ENCODE results near the gene FUT8.

Gene FUT8

DNA sequence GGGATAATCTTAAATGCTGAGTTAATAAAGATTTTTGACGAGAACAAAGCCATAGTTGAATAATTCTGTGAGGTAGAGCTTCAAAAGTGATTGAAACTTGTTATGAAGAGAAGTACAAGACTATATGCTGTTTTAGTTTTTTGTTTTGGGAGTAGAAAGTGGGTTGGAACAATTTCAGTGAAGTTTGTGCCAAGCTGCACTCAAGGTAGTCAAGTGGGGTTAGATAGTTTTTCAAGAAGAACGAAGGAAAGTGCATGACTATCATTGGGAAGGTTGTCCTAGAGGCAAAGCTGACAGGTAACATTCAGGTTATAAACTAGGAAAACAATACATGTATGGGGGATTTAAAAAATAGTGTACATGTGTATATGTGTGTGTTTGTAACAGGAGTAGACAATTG is 16.2 kb downstream of the FUT8 start:
- Histone ChIP-seq H3K14ac (ENCODE audit: low read length) (no peak overlapping the region), H3K27ac (replicated peaks; ENCODE audit: low read length) (no peak overlapping the region), H2AFZ (ENCODE audit: low read length) (no peak overlapping the region), H2BK5ac (ENCODE audit: low read length) (no peak overlapping the region), H3K79me1 (ENCODE audit: low read depth, low read length) (peaks cover 2% of the 10 kb centered on the region), H3K18ac (ENCODE audit: low read length) (no peak overlapping the region), H3K4me1 (ENCODE audit: control insufficient read depth in 2 of 2, insufficient read depth in 1 of 2, low read depth in 1 of 2, low read length in 2 of 2) (no peaks in the 10 kb centered on the region), H2BK15ac (ENCODE audit: low read length) (no peak overlapping the region), H4K91ac (ENCODE audit: low read depth, low read length, poor library complexity) (no peak overlapping the region), H2BK120ac (ENCODE audit: low read depth, low read length) (no peak overlapping the region), H3K4me3 (ENCODE audit: low read length in 2 of 2) (no peak overlapping the region), H2AK5ac (ENCODE audit: low read depth, low read length) (no peak overlapping the region), H3K4ac (ENCODE audit: low read length) (no peak overlapping the region), H3K23ac (ENCODE audit: low read depth, low read length, poor library complexity) (no peak overlapping the region), H3K27me3 (ENCODE audit: control insufficient read depth in 3 of 3, insufficient read depth in 3 of 3, low read depth in 1 of 3, low read length in 3 of 3) (no peaks in the 10 kb centered on the region), H2BK12ac (ENCODE audit: low read length) (no peak overlapping the region), H4K8ac (ENCODE audit: low read depth, low read length) (no peak overlapping the region), H3K9ac (ENCODE audit: low read depth, low read length, poor library complexity) (no peak overlapping the region), H3K4me2 (ENCODE audit: insufficient read depth, low read length, poor library complexity, severe bottlenecking) (no peak overlapping the region), H3K36me3 (replicated peaks in 1 of 2; ENCODE audit: control insufficient read depth in 2 of 2, insufficient read depth in 2 of 2, low read length in 2 of 2) (no peaks in the 10 kb centered on the region), H3K9me3 (replicated peaks in 1 of 2; ENCODE audit: control insufficient read depth in 2 of 2, insufficient read depth in 1 of 2, low read depth in 1 of 2, low read length in 2 of 2) (no peaks in the 10 kb centered on the region)
- DNase-seq (ENCODE audit: low spot score): no peak
- no CpG with 5 or more reads among the region's 2 CpGs for WGBS, 2 donors (ENCODE audit: extremely low coverage in 2 of 2, insufficient read length in 2 of 2, insufficient replicate concordance in 1 of 2)

GRCh38 chr14:65429757-65430156 is 17.2 kb downstream of the FUT8 start:
- Histone ChIP-seq H2AK5ac (ENCODE audit: low read depth, low read length) (no peak overlapping the region), H3K4me1 (ENCODE audit: control insufficient read depth in 2 of 2, insufficient read depth in 1 of 2, low read depth in 1 of 2, low read length in 2 of 2) (no peaks in the 10 kb centered on the region), H4K8ac (ENCODE audit: low read depth, low read length) (no peak overlapping the region), H3K79me1 (ENCODE audit: low read depth, low read length) (no peaks in the 10 kb centered on the region), H3K9me3 (replicated peaks in 1 of 2; ENCODE audit: control insufficient read depth in 2 of 2, insufficient read depth in 1 of 2, low read depth in 1 of 2, low read length in 2 of 2) (no peaks in the 10 kb centered on the region), H3K36me3 (replicated peaks in 1 of 2; ENCODE audit: control insufficient read depth in 2 of 2, insufficient read depth in 2 of 2, low read length in 2 of 2) (no peaks in the 10 kb centered on the region), H3K18ac (ENCODE audit: low read length) (no peak overlapping the region), H3K4me2 (ENCODE audit: insufficient read depth, low read length, poor library complexity, severe bottlenecking) (no peak overlapping the region), H3K4ac (ENCODE audit: low read length) (no peak overlapping the region), H3K4me3 (ENCODE audit: low read length in 2 of 2) (no peak overlapping the region), H2BK15ac (ENCODE audit: low read length) (no peak overlapping the region), H4K91ac (ENCODE audit: low read depth, low read length, poor library complexity) (no peak overlapping the region), H3K27me3 (ENCODE audit: control insufficient read depth in 3 of 3, insufficient read depth in 3 of 3, low read depth in 1 of 3, low read length in 3 of 3) (no peaks in the 10 kb centered on the region), H3K14ac (ENCODE audit: low read length) (no peak overlapping the region), H2BK120ac (ENCODE audit: low read depth, low read length) (no peak overlapping the region), H2AFZ (ENCODE audit: low read length) (no peak overlapping the region), H2BK5ac (ENCODE audit: low read length) (no peak overlapping the region), H3K9ac (ENCODE audit: low read depth, low read length, poor library complexity) (no peak overlapping the region), H2BK12ac (ENCODE audit: low read length) (no peak overlapping the region), H3K23ac (ENCODE audit: low read depth, low read length, poor library complexity) (no peak overlapping the region), H3K27ac (replicated peaks; ENCODE audit: low read length) (no peak overlapping the region)
- no peak for DNase-seq (ENCODE audit: low spot score)
- WGBS, 2 donors (ENCODE audit: extremely low coverage in 2 of 2, insufficient read length in 2 of 2, insufficient replicate concordance in 1 of 2): no CpG with 5 or more reads among the region's 5 CpGs

DNA sequence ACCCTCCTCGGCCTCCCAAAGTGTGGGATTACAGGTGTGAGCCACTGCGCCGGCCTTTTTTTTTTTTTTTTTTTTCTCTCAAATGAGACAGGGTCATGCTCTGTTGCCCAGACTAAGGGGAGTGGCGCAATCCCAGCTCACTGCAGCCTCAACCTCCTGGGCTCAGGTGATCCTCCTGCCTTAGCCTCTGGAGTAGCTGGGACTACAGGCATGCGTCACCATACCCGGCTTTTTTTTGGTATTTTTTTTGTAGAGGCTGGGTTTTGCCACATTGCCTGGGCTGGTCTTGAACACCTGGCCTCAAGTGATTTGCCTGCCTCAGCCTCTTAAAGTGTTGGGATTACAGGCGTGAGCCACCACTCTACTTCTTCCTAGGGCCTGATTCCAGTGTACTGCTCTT is 18.7 kb downstream of the FUT8 start:
- Histone ChIP-seq H2BK120ac (ENCODE audit: low read depth, low read length) (no peak overlapping the region), H4K8ac (ENCODE audit: low read depth, low read length) (no peak overlapping the region), H3K9me3 (replicated peaks in 1 of 2; ENCODE audit: control insufficient read depth in 2 of 2, insufficient read depth in 1 of 2, low read depth in 1 of 2, low read length in 2 of 2) (peaks cover 2 to 4% of the 10 kb centered on the region in 2 donors), H3K79me1 (ENCODE audit: low read depth, low read length) (no peaks in the 10 kb centered on the region), H3K27me3 (ENCODE audit: control insufficient read depth in 3 of 3, insufficient read depth in 3 of 3, low read depth in 1 of 3, low read length in 3 of 3) (no peaks in the 10 kb centered on the region), H3K14ac (ENCODE audit: low read length) (no peak overlapping the region), H3K9ac (ENCODE audit: low read depth, low read length, poor library complexity) (no peak overlapping the region), H3K4ac (ENCODE audit: low read length) (no peak overlapping the region), H3K4me2 (ENCODE audit: insufficient read depth, low read length, poor library complexity, severe bottlenecking) (no peak overlapping the region), H3K4me1 (ENCODE audit: control insufficient read depth in 2 of 2, insufficient read depth in 1 of 2, low read depth in 1 of 2, low read length in 2 of 2) (no peaks in the 10 kb centered on the region), H2BK12ac (ENCODE audit: low read length) (no peak overlapping the region), H2AFZ (ENCODE audit: low read length) (no peak overlapping the region), H2BK5ac (ENCODE audit: low read length) (no peak overlapping the region), H4K91ac (ENCODE audit: low read depth, low read length, poor library complexity) (no peak overlapping the region), H3K23ac (ENCODE audit: low read depth, low read length, poor library complexity) (no peak overlapping the region), H3K36me3 (replicated peaks in 1 of 2; ENCODE audit: control insufficient read depth in 2 of 2, insufficient read depth in 2 of 2, low read length in 2 of 2) (peaks cover 0 to 2% of the 10 kb centered on the region in 2 donors), H3K4me3 (ENCODE audit: low read length in 2 of 2) (no peak overlapping the region), H3K18ac (ENCODE audit: low read length) (no peak overlapping the region), H3K27ac (replicated peaks; ENCODE audit: low read length) (no peak overlapping the region), H2AK5ac (ENCODE audit: low read depth, low read length) (no peak overlapping the region), H2BK15ac (ENCODE audit: low read length) (no peak overlapping the region)
- no peak for DNase-seq (ENCODE audit: low spot score)
- no CpG with 5 or more reads among the region's 7 CpGs for WGBS, 2 donors (ENCODE audit: extremely low coverage in 2 of 2, insufficient read length in 2 of 2, insufficient replicate concordance in 1 of 2)

DNA sequence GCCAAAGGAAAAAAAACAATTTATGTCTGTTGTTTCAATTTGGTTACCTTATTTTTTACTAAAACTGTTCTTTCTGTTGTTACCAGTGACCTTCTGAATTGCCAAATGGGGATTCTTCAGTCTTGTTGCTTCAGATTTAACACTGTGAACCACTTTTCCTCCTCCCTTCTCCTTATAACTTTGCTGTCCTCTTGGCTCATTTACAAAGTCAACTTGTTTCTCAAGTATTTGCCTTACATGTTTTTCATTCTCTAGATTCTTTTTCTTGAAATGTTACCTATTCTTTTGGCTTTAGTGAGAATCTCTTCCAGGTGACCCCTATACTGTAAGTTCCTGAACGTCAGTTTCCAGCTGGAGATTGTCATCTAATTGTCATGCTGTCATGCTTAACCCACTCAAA is 19.4 kb downstream of the FUT8 start:
- no peak overlapping the region for H3K14ac ChIP-seq (ENCODE audit: low read length)

More for the DNA sequence above, 19.4 kb downstream of the FUT8 start:
- Histone ChIP-seq H3K36me3 (replicated peaks in 1 of 2; ENCODE audit: control insufficient read depth in 2 of 2, insufficient read depth in 2 of 2, low read length in 2 of 2) (peaks cover 0 to 2% of the 10 kb centered on the region in 2 donors), H2AK5ac (ENCODE audit: low read depth, low read length) (no peak overlapping the region), H3K9ac (ENCODE audit: low read depth, low read length, poor library complexity) (no peak overlapping the region), H3K4me2 (ENCODE audit: insufficient read depth, low read length, poor library complexity, severe bottlenecking) (no peak overlapping the region), H2BK5ac (ENCODE audit: low read length) (no peak overlapping the region), H3K4me3 (ENCODE audit: low read length in 2 of 2) (no peak overlapping the region), H3K9me3 (replicated peaks in 1 of 2; ENCODE audit: control insufficient read depth in 2 of 2, insufficient read depth in 1 of 2, low read depth in 1 of 2, low read length in 2 of 2) (peaks cover 2 to 4% of the 10 kb centered on the region in 2 donors), H3K4ac (ENCODE audit: low read length) (no peak overlapping the region), H3K27ac (replicated peaks; ENCODE audit: low read length) (no peak overlapping the region), H3K23ac (ENCODE audit: low read depth, low read length, poor library complexity) (no peak overlapping the region), H3K18ac (ENCODE audit: low read length) (no peak overlapping the region), H3K79me1 (ENCODE audit: low read depth, low read length) (no peaks in the 10 kb centered on the region), H2BK12ac (ENCODE audit: low read length) (no peak overlapping the region), H4K91ac (ENCODE audit: low read depth, low read length, poor library complexity) (no peak overlapping the region), H4K8ac (ENCODE audit: low read depth, low read length) (no peak overlapping the region), H3K4me1 (ENCODE audit: control insufficient read depth in 2 of 2, insufficient read depth in 1 of 2, low read depth in 1 of 2, low read length in 2 of 2) (no peaks in the 10 kb centered on the region), H2BK120ac (ENCODE audit: low read depth, low read length) (no peak overlapping the region), H2AFZ (ENCODE audit: low read length) (no peak overlapping the region), H2BK15ac (ENCODE audit: low read length) (no peak overlapping the region), H3K27me3 (ENCODE audit: control insufficient read depth in 3 of 3, insufficient read depth in 3 of 3, low read depth in 1 of 3, low read length in 3 of 3) (no peaks in the 10 kb centered on the region)
- DNase-seq (ENCODE audit: low spot score): no peak
- no CpG with 5 or more reads among the region's 1 CpG for WGBS, 2 donors (ENCODE audit: extremely low coverage in 2 of 2, insufficient read length in 2 of 2, insufficient replicate concordance in 1 of 2)

Data from neuronal stem cell (in vitro differentiated cells).